Measurements from ENCODE around the gene MYO9A.
A peak's percentile ranks its signal among the peaks of the same experiment; 100 is the strongest.

MYO9A gene

DNA sequence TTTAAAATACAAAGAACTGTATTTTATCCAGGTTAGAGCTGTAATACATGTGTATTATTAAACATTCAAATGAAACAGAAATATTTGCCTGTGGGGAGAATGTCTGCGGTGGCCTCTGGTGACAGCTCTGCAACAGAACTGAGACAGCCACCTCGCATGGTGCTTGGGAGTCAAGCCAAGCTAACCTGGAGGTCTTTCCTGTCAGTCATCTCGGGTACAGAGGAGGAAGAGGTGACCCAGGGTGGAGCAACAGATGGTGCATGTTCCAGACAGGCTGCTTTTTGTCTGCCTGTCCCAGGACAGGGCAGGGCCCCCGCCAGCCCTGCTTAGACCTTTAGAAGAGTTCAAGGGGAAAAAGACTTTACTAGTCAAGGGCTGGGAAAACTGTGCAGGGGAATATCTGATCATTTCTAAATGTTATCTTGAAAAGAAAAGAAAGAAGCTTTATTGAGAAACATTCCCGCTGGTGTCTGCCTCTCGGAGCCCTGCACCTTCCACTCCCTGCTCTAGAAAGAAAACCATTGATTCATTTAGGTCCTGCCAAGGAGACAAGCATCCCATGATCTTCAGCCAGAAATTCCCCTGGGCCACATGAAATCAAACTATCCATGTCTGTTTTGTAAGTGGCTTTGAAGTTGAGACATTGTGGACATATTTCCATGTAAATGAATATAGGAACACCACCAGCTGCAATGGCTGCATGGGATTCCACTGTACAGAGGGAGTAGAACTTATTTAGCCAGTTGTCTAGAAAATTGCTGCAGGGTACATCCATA lies 313.1 kb downstream of the MYO9A start:
- DNase-seq, result peak; percentile 50

- DNase-seq, result peak; percentile 53
Measured at GRCh38 chr15:71804226-71804625, 313.7 kb downstream of the MYO9A start.

DNA sequence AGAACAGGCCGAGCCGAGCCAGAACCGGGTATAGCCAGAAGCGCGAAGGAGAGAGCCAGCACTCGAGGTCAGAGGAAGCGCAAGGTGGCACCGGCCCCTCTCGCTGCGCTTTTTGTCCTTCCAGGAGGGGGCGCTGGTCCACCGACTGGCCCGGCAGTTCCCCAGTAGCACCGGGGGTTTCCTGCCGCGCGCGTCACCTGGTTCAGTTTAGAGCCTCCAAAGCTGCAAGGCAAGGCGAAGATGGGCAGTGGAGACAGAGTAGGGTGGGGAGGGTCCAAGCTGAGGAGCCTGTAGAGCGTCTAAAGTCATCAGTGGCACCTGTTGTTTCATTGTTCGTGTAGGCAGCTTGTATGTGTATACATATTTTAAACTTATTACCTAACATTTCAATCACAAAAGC lies 315.2 kb downstream of the MYO9A start:
- no peak for DNase-seq

- DNase-seq, result no peak
Measured at GRCh38 chr15:71801935-71802655, 315.9 kb downstream of the MYO9A start.

DNA sequence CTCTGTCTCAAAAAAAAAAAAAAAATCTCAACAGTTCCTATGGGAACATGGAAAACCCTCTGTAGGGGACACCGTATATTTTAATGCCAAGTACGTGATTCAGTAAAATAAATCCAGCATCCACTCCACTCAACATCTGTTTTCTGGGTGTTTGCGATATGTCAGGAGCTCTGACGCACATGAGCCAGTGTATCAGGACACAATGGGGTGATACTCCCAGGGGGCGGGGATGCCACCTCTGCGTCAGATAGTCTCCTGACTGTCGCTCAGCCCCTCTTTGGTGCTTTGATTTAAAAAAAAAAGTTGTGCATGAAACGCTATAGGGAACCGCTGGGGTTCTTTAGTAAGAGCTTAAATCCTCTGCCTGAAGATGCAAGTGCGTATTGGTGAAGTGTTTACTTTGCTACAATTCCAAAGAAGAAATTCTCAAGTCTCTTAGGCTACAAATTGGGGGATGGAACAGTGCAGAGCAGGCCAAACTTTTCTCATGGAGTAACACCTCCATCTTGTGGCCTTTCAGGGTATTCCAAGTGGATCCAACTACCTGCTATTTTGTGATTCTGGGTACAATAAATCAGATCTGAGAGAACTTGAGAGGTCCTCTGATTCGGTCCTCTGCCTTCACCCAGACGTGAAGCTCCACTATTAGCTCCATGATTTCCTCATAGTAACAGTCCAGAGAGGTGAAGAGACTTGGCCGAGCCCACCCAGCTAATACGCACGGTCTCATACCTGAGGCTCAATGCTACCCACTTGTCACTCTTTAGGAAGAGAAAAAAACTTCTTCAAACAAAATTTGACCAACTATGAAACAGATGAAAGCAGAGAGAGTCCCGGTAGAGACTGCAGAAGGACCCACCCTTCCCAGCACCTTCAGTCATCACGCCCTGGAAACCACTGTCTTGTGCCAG lies 316.9 kb downstream of the MYO9A start:
- DNase-seq, result peak; percentile 76

GRCh38 chr15:71800190-71800589 lies 317.8 kb downstream of the MYO9A start:
- no peak for DNase-seq

DNA sequence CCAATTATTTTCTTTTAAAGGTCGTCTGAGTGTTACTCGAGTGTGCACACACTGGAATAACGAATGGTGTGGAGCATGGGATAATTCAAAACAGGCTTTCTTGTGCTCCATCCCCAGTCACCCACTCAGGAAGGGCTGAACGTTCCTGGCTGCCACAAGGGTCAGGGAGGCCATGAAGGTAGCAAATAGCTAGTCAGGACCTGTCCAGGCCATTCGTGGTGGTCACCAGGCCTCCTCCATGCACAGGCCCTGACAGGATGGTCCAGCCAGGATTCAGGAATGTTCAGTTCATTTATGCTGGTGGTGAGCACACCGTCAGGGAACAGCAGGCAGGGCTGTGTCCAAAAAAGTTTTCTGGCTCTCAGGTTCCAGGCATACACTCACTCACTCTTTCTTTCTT lies 319.3 kb downstream of the MYO9A start:
- no peak for DNase-seq

GRCh38 chr15:71792521-71792920 lies 325.4 kb downstream of the MYO9A start:
- DNase-seq, result no peak

DNA sequence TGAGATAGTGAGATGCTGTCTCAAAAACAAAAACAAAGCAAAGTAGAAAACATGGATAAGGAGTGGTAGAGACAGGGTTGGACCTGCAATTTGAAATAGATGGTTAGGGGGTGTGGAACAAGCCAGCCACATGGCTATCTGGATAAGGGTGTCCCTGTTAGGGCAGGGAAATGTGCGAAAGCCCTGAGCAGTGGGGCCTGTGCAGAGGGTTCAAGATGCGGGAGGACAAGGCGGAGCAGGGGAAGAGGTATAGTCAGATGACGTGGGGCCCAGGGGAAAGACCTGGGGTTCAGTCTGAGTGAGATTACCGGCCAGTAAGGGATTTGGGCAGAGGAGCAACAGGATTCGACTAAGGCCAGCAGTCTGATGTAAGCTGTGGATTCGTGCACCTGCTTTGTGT lies 326.0 kb downstream of the MYO9A start:
- DNase-seq, result no peak

DNA sequence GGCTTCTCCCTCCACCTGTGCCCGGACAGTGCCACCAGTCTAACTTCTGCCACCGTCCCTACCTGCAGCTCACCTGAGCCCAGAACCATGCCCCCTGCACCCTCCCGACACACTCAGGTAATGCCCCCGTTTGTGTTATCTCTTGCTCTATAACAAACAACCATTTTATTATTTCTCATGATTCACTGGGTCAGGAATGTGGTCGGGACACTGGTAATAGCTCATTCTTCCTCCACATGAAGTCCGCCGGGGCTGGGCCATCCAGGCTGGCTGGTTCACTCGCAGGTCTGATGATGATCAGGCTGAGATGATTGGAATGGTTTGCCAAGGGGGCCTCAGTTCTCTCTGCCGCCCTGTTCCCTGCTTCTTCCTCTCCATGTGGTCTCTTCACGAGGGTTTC lies 327.9 kb downstream of the MYO9A start:
- no peak for DNase-seq

DNA sequence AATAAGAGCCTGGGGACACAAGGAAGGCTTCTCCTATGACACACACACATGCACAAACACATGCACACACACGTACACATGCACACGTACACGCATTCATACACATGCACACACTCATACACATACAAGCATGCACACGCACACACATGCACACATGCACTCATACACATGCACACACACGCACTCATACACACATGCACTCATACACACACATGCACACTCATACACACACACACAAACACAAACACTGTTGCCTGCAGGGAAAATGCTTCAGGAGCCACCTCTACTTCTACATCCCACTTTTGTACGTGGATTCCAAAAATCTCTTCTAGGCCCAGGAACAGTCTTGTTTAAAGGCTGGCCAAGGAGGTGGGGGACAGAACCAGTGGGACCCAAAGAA lies 328.3 kb downstream of the MYO9A start:
- no peak for DNase-seq

- DNase-seq, result no peak
Measured at GRCh38 chr15:71788646-71789579, 329.0 kb downstream of the MYO9A start.

- no peak for DNase-seq
Measured at GRCh38 chr15:71786673-71787072, 331.3 kb downstream of the MYO9A start.

GRCh38 chr15:71785996-71786395 lies 332.0 kb downstream of the MYO9A start:
- DNase-seq, result no peak

DNA sequence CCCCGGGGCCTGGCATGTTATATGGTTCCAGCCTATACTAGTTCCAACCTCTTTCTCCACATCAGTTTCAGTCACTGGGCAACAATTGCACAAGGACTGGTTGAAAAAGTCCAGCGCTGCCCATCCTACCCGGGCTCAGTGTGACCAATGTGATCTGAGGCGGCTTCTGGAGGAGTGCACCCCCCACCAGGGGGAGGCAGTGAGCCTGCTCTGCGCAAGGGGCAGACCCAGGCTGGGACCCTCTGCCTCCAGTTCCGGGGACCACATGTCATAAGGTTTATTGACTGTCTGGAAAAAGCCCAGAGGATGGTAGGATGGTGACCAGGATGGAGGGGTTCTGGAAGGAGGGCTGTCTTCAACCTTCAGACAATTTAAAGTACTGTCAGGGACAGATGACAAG lies 333.2 kb downstream of the MYO9A start:
- no peak for DNase-seq

- DNase-seq, result no peak
Measured at GRCh38 chr15:71782422-71783165, 335.4 kb downstream of the MYO9A start.

DNA sequence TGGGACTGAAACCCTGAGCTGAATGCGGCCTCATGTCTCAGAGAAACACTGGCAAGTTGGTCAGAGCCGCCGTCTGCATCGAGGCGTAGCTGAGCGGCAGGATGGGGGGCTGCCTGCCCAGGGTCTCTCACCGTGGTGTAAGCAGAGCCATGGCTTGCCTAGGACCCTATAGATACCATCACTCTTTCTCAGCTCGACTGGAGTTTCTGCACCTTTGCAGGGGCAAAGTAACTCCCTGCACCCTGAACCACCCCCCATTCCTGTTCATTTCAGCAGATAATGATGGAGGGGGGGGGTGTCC lies 336.0 kb downstream of the MYO9A start:
- no peak for DNase-seq

DNA sequence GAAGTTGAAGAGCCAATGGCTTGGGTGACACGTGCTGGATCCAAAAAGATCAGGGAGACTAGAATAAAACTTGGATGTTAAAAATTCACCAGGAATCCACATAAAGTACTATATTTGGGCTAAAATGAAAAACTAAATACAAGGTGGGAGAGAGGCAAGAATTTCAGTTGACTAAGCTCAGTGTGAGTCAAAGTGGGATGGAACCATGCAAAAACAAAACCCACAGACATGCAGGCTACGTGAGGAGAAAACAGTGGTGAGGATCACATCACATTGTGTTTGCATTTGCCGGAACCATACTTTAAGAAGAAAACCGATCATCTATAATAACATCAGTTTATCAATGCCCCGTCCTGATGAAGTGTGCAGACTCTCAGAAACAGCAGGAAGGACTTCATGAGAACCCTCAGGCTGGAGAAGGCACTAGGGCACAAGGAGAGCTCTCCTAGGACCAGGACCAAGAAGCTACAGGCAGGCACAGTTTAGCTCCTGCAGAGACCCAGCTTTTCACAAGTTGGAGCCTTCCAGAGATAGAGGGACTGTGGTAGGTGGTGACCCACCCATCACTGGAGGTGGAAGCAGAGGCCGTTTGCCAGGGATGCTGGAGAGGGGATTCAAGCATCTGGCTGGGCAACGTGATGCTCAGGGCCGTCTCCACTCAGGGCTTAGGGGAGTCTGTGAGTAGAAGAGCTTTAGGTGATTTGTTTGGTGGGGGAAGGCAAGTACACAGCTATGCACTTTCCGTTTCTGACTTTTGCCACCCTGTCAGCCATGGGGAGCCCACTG lies 336.6 kb downstream of the MYO9A start:
- DNase-seq, result no peak

DNA sequence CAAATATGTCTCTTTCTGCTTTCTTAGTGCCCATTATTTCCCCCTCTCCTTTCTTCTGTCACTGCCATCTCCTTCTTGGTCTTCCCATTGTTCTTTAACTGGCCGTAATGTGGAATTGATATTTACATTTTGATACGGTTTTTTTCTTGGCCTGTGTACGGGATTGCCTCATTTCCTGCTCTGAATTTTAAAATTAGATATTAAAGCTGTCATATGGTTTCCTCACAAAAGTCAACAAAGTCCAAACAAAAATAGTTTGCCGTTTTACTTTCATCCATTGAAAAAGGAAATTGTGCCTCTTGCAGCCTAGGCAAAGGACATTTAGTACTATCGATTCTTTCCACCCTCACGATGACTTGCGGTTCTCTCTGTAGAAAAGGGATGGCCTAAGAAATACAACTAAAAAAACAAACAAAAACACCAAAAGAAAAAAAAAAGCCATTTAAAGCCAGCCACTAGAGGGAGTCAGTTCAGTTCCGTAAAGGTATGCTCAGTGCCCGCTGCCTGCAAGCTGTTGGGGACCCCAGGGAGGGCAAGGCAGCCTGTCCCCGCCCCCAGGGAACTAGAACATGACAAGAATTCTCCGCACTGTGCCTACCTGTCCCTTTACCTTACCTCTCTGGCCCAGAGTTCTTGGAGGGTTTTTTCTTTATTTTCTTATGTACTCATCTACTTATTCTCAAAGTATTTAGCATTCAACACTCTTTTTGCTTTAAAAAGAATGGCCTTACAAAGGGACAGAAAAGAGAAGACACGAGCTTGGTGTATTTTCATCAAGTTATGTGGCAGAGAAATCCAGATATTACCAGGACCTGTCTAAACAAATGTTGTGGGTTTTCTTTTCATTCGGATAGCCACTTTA lies 337.6 kb downstream of the MYO9A start:
- DNase-seq, result no peak

Measured in right hindlimb (tissue), 1 donor.